Right atrium auricular region (tissue), 2 donors: ENCODE data around the gene SLC2A5. TPM values are rescaled to one million over a fixed set of nuclear protein-coding genes. Genes with fewer than 3 reads are reported as not detected.

ENCODE experiments used
- DNase-seq: peaks from one replicate; pipeline ENCODE4 v3.0.0-alpha.2; 2019; ENCODE audit warnings: low spot score
- H3K27ac ChIP-seq, 2 donors: fragments of 200-600 bp; sonication (generic); 1 replicate in 1 of 2; 2 replicates in 1 of 2; pipeline ENCODE4 v1.5.1; 2016 to 2019
- H3K27me3 ChIP-seq, 2 donors: fragments of 200-600 bp; sonication (generic); one replicate each; pipeline versions ENCODE4 v1.5.1 to v1.6.0; 2017 to 2019
- H3K36me3 ChIP-seq: fragments of 200-600 bp; sonication (generic); one replicate; pipeline ENCODE4 v1.5.1; 2016
- H3K4me1 ChIP-seq, 2 donors: fragments of 200-600 bp; sonication (generic); one replicate each; pipeline versions ENCODE4 v1.5.1 to v1.6.0; 2017 to 2019
- H3K4me3 ChIP-seq, 2 donors: fragments of 200-600 bp; sonication (generic); 1 replicate in 1 of 2; 2 replicates in 1 of 2; pipeline ENCODE4 v1.5.1; 2017 to 2019; ENCODE audit warnings: mild to moderate bottlenecking in 1 of 2, moderate library complexity in 1 of 2
- H3K9me3 ChIP-seq, 2 donors: fragments of 200-600 bp; sonication (generic); one replicate each; pipeline ENCODE4 v1.5.1; 2019
- total RNA-seq, 2 donors: library from RNA; depleted of rRNA; stranded (reverse); fragments of >200 nt; gene quantifications; one replicate each; pipeline ENCODE4 v1.1.0, GENCODE V29; 2016
- TF ChIP-seq, protein P1 (sequence below), 2 donors: fragments of 200-600 bp; sonication (generic); IDR thresholded peaks; one replicate each; pipeline ENCODE4 v1.5.1; 2019; ENCODE audit warnings: antibody characterized with exemption in 2 of 2

The SLC2A5 gene
- total RNA-seq, 2 donors from 2014 or later, result 0.26 to 0.94 TPM

DNA sequence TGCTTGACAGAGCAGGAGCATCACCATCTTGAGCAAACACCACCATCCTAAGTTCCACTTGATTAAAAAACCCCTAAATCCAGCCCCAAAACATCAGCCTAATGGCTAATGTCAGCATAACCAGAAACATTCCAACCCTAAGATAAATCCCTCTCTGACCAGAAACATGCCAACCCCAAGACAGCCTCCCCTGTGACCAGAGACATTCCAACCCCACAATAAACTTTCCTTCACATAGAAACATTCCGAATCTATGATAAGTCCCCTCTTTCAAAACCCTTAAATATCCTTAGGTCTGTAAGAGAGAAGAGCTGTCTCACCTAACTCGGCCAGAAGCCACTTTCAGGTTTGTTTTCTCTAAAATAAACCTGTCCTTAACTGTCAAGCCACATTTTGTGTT is 17.4 kb upstream of the SLC2A5 start:
- TF ChIP-seq, protein P1, sequence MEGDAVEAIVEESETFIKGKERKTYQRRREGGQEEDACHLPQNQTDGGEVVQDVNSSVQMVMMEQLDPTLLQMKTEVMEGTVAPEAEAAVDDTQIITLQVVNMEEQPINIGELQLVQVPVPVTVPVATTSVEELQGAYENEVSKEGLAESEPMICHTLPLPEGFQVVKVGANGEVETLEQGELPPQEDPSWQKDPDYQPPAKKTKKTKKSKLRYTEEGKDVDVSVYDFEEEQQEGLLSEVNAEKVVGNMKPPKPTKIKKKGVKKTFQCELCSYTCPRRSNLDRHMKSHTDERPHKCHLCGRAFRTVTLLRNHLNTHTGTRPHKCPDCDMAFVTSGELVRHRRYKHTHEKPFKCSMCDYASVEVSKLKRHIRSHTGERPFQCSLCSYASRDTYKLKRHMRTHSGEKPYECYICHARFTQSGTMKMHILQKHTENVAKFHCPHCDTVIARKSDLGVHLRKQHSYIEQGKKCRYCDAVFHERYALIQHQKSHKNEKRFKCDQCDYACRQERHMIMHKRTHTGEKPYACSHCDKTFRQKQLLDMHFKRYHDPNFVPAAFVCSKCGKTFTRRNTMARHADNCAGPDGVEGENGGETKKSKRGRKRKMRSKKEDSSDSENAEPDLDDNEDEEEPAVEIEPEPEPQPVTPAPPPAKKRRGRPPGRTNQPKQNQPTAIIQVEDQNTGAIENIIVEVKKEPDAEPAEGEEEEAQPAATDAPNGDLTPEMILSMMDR (IDR thresholded peaks at IDR 0.05), result no peak
- no peak for DNase-seq
- no peaks in the 10 kb centered on the region for H3K9me3 ChIP-seq
- H3K4me1 ChIP-seq, result peaks cover 0 to 15% of the 10 kb centered on the region in 2 donors
- no peak overlapping the region for H3K4me3 ChIP-seq
- no peak overlapping the region for H3K27ac ChIP-seq
- H3K36me3 ChIP-seq, result no peaks in the 10 kb centered on the region
- H3K27me3 ChIP-seq, result no peaks in the 10 kb centered on the region

DNA sequence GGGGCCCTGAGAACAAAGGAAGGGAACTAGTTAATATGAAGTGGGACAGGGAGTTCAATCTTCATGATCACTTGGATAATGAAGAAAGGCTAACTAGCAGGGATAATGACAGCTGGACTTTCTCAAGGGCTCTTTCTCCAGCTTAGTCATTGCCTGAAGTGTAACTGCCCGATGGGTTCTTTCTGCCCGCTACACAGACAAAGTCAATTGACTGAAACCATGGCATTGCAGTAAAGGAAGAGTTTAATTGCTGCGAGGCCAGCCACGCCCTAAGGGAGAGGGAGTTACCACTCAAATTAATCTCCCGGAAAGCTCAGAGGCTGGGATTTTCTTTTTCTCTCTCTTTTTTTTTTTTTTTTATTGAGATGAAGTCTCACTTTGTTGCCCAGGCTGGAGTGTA is 16.6 kb upstream of the SLC2A5 start:
- no peak for DNase-seq

DNA sequence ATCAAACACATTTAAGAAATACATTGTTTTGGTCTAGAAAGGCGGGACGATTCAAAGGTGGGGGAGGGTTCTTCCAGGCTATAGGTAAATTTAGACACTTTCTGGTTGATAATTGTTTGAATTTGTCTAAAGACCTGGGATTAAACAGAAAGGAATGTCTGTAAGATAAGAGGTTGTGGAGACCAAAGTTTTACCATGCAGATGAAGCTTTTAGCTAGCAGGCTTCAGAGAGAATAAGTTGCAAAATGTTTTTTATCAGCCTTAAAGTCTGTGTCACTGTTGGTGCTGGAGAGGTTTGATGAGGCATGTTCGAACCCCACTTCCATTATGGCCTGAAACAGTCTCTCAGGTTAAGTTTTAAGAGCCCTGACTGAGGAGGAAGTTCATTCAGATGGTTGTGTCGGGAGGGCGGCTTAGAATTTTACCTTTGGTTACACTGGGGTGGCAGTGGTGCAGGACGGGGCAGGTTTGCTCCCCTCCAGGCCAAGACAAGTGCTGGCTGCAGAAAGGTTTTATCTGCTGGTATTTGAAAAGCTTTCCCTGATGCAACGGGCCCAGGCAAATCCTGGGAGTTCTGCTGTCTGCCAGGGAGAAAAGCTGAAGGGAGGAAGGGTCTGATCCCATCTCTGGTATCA is 16.0 kb upstream of the SLC2A5 start:
- Histone ChIP-seq H3K27ac (no peak overlapping the region), H3K4me3 (no peak overlapping the region), H3K27me3 (no peaks in the 10 kb centered on the region), H3K4me1 (peaks cover 0 to 15% of the 10 kb centered on the region in 2 donors), H3K36me3 (no peaks in the 10 kb centered on the region), H3K9me3 (no peaks in the 10 kb centered on the region)
- DNase-seq, result no peak
- TF ChIP-seq, protein P1 (IDR thresholded peaks at IDR 0.05), result no peak

More for the DNA sequence above, 16.6 kb upstream of the SLC2A5 start:
- Histone ChIP-seq H3K4me3 (no peak overlapping the region), H3K4me1 (peaks cover 0 to 15% of the 10 kb centered on the region in 2 donors), H3K27me3 (no peaks in the 10 kb centered on the region), H3K9me3 (no peaks in the 10 kb centered on the region), H3K36me3 (no peaks in the 10 kb centered on the region), H3K27ac (no peak overlapping the region)
- TF ChIP-seq, protein P1 (IDR thresholded peaks at IDR 0.05), result no peak

DNA sequence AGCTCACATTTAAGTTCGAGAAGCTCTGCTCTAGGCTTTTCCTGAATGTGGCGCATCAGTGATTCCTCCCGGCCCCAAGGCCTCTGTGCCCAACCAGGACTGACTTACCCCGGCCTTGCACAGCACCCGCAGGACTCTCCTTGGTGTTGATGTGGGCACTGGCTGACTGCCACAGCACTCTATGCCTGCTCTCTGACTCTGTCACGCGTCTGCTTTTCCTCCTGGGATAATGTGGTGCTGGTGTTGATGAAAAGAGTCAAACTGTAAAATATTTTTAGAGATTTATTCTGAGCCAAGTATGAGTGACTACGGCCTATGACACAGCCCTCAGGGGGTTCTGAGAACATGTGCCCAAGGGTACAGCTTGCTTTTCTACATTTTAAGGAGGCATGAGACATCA is 15.5 kb upstream of the SLC2A5 start:
- Histone ChIP-seq H3K4me1 (peaks cover 0 to 15% of the 10 kb centered on the region in 2 donors), H3K9me3 (no peaks in the 10 kb centered on the region), H3K27me3 (no peaks in the 10 kb centered on the region), H3K27ac (no peak overlapping the region), H3K36me3 (no peaks in the 10 kb centered on the region), H3K4me3 (no peak overlapping the region)
- DNase-seq, result no peak
- TF ChIP-seq, protein P1 (IDR thresholded peaks at IDR 0.05), result no peak

DNA sequence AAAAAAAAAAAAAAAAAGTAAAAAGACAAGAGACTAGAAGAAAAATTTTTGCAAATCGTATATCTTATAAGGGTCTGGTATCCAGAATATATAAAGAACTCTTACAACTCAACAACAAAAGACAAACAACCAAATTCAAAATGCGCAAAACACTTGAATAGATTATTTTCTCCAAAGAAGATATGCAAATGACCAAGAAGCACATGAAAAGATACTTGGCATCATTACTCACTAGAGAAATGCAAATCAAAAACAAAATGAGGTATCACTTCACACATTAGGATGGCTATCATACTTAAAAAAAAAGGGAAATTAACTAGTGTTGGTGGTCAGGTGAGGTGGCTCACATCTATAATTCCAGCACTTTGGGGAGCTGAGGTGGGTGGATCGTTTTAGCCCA is 12.0 kb upstream of the SLC2A5 start:
- Histone ChIP-seq H3K4me1 (peaks cover 0 to 15% of the 10 kb centered on the region in 2 donors), H3K4me3 (no peak overlapping the region), H3K36me3 (no peaks in the 10 kb centered on the region), H3K27ac (no peak overlapping the region), H3K9me3 (no peaks in the 10 kb centered on the region), H3K27me3 (no peaks in the 10 kb centered on the region)
- DNase-seq, result no peak
- TF ChIP-seq, protein P1 (IDR thresholded peaks at IDR 0.05), result no peak
